ENCODE measurements around the gene GPRIN2. TPM values are rescaled to one million over a fixed set of nuclear protein-coding genes. Genes with fewer than 3 reads are reported as not detected.
A peak's percentile ranks its signal among the peaks of the same experiment; 100 is the strongest.

Gene GPRIN2
- polyA plus RNA-seq, 3 donors, result not detected

DNA sequence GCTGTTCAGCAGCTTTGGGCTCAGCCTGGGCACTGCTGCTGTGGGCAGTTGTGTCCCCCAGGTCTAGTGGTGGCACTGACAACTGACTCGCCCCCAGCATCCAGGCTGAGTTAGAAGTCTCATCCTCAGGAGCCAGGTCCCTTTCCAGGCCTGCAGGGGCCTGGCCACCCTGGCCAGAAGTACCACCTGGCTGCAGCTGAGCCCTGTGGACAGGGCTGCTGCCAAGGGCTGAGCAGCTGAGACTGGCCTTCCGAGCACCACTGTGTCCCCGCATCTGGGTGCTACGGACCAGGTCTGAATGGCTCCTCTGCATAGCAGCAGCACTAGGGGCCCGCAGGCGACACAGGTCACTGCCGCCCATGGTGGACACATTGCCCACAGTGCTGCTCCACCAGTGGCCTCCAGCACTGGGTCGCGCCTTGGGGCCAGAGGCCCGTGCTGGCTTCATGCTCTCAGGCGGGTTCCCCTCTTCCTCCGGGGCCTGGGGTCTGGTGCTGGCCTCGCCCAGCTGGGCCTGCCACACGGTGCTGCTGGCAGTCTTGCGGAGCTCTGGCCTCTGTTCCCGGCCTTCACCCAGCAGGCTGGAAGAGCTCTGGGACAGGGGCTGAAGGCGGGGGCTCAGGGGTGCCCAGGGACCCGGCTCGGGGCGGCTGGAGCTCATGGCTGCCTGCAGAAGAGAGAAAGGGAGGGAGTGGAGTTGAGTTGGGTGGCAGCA lies 6.2 kb downstream of the GPRIN2 start:
- Histone ChIP-seq H3K27me3 (ENCODE audit: control insufficient read depth in 2 of 2, insufficient read depth in 2 of 2, low read length in 2 of 2) (peaks cover 4 to 16% of the 10 kb centered on the region in 2 donors), H3K4me3 (replicated peaks in 1 of 3; ENCODE audit: low read depth in 2 of 3, low read length in 3 of 3) (no peak overlapping the region), H2AFZ (ENCODE audit: insufficient read depth, low read depth, low read length, poor library complexity, severe bottlenecking) (no peak overlapping the region), H3K27ac (ENCODE audit: low read depth in 1 of 2, low read length in 2 of 2) (no peak overlapping the region), H3K36me3 (replicated peaks in 1 of 2; ENCODE audit: control insufficient read depth in 1 of 2, insufficient read depth in 2 of 2, low read length in 2 of 2) (no peaks in the 10 kb centered on the region), H4K20me1 (ENCODE audit: insufficient read depth, low read length) (no peaks in the 10 kb centered on the region), H3K9me3 (replicated peaks in 1 of 2; ENCODE audit: control insufficient read depth in 1 of 2, insufficient read depth in 1 of 2, low read length in 2 of 2) (peaks cover 0 to under 1% of the 10 kb centered on the region in 2 donors), H3K4me1 (ENCODE audit: control insufficient read depth in 1 of 2, insufficient read depth in 2 of 2, low read length in 2 of 2) (no peaks in the 10 kb centered on the region), H3K9ac (ENCODE audit: insufficient read depth, low read length, poor library complexity, severe bottlenecking) (no peak overlapping the region), H3K79me2 (ENCODE audit: insufficient read depth, low read length) (no peaks in the 10 kb centered on the region), H3K4me2 (replicated peaks; ENCODE audit: extremely low read depth, low read length, poor library complexity, severe bottlenecking) (no peak overlapping the region)
- H3K36me3 Mint-ChIP-seq, result no peaks in the 10 kb centered on the region
- TF ChIP-seq, protein P1, sequence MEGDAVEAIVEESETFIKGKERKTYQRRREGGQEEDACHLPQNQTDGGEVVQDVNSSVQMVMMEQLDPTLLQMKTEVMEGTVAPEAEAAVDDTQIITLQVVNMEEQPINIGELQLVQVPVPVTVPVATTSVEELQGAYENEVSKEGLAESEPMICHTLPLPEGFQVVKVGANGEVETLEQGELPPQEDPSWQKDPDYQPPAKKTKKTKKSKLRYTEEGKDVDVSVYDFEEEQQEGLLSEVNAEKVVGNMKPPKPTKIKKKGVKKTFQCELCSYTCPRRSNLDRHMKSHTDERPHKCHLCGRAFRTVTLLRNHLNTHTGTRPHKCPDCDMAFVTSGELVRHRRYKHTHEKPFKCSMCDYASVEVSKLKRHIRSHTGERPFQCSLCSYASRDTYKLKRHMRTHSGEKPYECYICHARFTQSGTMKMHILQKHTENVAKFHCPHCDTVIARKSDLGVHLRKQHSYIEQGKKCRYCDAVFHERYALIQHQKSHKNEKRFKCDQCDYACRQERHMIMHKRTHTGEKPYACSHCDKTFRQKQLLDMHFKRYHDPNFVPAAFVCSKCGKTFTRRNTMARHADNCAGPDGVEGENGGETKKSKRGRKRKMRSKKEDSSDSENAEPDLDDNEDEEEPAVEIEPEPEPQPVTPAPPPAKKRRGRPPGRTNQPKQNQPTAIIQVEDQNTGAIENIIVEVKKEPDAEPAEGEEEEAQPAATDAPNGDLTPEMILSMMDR (IDR thresholded peaks at IDR 0.05), result no peak
- 85% methylated on average over 20 of the region's 20 CpGs for WGBS (ENCODE audit: insufficient coverage)
- no peak overlapping the region for H3K4me3 Mint-ChIP-seq
- H3K27me3 Mint-ChIP-seq (ENCODE audit: low read depth in 3 of 3), result peaks cover 0 to 2% (median 0%) of the 10 kb centered on the region in 3 donors
- no peaks in the 10 kb centered on the region for H3K4me1 Mint-ChIP-seq
- intact Hi-C loops (cut with micrococcal nuclease), result no loop called here
- H3K27ac Mint-ChIP-seq, result no peak overlapping the region
- H3K9me3 Mint-ChIP-seq, result no peaks in the 10 kb centered on the region
- DNase-seq, result no peak

DNA sequence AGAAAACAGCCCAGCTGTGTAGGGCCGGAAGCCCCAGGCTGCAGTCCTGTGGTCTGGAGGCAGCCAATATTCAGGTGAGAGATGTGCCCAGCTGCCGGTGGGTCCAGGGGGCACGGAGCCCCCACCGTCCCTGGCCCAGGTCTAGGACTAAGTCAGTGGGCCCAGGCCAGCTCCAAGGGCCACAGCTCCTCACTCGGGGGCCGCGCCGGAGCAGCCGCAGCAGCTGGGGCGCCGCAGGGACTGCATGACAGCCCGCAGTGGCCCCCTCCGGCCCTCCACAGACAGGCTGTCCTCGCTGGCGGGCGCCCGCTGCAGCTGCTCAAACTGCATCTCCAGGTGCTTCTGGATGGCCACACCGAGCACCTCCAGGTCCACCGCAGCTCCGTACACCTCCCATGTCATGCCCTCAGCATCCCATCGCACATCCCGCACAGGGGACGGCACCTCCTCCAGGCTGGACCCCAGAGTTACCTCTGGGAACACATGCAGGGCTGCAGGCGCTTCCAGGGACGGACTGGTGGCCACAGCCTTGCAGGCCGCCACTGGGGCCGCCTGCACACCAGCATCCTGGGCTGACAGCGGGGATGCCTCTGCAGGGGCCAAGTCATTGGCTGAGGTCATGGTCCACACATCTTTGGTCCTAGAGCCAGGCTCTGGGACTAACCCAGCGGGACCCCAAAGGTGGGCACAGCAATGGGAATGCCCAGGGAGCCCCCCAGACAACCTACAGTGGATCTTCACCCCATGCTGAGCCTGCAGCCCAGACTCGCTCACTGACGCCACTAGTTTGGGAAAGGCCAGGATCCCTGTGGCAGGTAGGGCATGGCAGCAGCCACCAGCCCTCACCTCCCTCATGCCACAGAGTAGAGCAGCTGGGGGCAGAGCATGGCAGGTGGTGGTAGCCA lies 7.0 kb downstream of the GPRIN2 start:
- no peak overlapping the region for H3K4me3 ChIP-seq (replicated peaks in 1 of 3; ENCODE audit: low read depth in 2 of 3, low read length in 3 of 3)
- intact Hi-C loops (cut with micrococcal nuclease), result no loop called here
- H3K27ac Mint-ChIP-seq, result no peak overlapping the region

More for the DNA sequence above, 7.0 kb downstream of the GPRIN2 start:
- Mint-ChIP-seq H3K4me1 (peaks cover 4% of the 10 kb centered on the region), H3K36me3 (no peaks in the 10 kb centered on the region), H3K27me3 (ENCODE audit: low read depth in 3 of 3) (peaks cover 0 to 2% (median 0%) of the 10 kb centered on the region in 3 donors), H3K4me3 (no peak overlapping the region), H3K9me3 (no peaks in the 10 kb centered on the region)
- no peaks in the 10 kb centered on the region for H3K9me3 ChIP-seq (replicated peaks in 1 of 2; ENCODE audit: control insufficient read depth in 1 of 2, insufficient read depth in 1 of 2, low read length in 2 of 2)
- H3K27me3 ChIP-seq (ENCODE audit: control insufficient read depth in 2 of 2, insufficient read depth in 2 of 2, low read length in 2 of 2), result peaks cover under 1 to 8% of the 10 kb centered on the region in 2 donors
- DNase-seq, result no peak
- no peaks in the 10 kb centered on the region for H3K36me3 ChIP-seq (replicated peaks in 1 of 2; ENCODE audit: control insufficient read depth in 1 of 2, insufficient read depth in 2 of 2, low read length in 2 of 2)
- no peak overlapping the region for H3K4me2 ChIP-seq (replicated peaks; ENCODE audit: extremely low read depth, low read length, poor library complexity, severe bottlenecking)
- no peaks in the 10 kb centered on the region for H3K79me2 ChIP-seq (ENCODE audit: insufficient read depth, low read length)
- no peaks in the 10 kb centered on the region for H3K4me1 ChIP-seq (ENCODE audit: control insufficient read depth in 1 of 2, insufficient read depth in 2 of 2, low read length in 2 of 2)
- H3K9ac ChIP-seq (ENCODE audit: insufficient read depth, low read length, poor library complexity, severe bottlenecking), result no peak overlapping the region
- no peak overlapping the region for H3K27ac ChIP-seq (ENCODE audit: low read depth in 1 of 2, low read length in 2 of 2)
- 89% methylated on average over 30 of the region's 31 CpGs for WGBS (ENCODE audit: insufficient coverage)
- no peak overlapping the region for H2AFZ ChIP-seq (ENCODE audit: insufficient read depth, low read depth, low read length, poor library complexity, severe bottlenecking)
- H4K20me1 ChIP-seq (ENCODE audit: insufficient read depth, low read length), result no peaks in the 10 kb centered on the region
- TF ChIP-seq, protein P1 (IDR thresholded peaks at IDR 0.05), result peak; percentile 5
